Measurements from ENCODE around the gene CRYBG2. TPM values are rescaled to one million over a fixed set of nuclear protein-coding genes. Genes with fewer than 3 reads are reported as not detected.

Gene CRYBG2
- total and polyA plus RNA-seq, 2 of the 8 experiments (the other 6 are each of a cell fraction or from before 2014, with no cell fraction given), result 14.2 to 17.0 TPM

DNA sequence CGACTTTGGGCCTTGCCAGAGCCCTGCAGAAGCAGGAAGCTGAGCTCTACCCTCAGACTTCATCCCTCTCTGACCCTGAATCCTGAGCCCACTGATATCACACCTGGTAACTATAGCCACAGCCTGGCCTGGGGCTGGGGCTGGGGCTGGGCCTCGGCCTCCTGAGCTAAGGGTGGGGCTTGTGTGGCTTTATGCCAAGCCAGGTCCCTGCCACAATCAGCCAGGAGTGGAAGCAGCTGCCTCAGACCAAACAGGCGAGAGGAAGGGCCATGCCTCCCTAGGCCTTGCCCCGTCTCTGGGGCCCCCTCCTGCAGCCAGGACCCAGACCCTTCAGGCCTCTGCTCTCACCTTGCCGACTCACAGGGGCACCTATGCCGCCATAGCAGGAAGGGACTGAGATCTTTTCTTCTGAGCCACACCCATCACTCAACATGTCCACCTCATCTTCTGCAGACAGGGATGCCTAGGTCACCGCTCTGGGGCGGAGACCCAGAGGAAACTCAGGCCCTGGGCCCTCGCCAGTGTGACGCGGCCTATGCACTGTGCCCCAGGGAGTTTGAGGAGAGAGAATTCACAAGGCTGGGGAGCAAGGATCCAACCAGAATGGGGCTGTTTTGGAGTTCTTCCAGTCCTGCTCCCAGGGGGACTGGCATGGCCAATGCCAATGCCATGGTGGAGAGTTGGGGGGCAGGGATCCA is 53.2 kb downstream of the CRYBG2 start (continued):
- TF ChIP-seq, protein P1, sequence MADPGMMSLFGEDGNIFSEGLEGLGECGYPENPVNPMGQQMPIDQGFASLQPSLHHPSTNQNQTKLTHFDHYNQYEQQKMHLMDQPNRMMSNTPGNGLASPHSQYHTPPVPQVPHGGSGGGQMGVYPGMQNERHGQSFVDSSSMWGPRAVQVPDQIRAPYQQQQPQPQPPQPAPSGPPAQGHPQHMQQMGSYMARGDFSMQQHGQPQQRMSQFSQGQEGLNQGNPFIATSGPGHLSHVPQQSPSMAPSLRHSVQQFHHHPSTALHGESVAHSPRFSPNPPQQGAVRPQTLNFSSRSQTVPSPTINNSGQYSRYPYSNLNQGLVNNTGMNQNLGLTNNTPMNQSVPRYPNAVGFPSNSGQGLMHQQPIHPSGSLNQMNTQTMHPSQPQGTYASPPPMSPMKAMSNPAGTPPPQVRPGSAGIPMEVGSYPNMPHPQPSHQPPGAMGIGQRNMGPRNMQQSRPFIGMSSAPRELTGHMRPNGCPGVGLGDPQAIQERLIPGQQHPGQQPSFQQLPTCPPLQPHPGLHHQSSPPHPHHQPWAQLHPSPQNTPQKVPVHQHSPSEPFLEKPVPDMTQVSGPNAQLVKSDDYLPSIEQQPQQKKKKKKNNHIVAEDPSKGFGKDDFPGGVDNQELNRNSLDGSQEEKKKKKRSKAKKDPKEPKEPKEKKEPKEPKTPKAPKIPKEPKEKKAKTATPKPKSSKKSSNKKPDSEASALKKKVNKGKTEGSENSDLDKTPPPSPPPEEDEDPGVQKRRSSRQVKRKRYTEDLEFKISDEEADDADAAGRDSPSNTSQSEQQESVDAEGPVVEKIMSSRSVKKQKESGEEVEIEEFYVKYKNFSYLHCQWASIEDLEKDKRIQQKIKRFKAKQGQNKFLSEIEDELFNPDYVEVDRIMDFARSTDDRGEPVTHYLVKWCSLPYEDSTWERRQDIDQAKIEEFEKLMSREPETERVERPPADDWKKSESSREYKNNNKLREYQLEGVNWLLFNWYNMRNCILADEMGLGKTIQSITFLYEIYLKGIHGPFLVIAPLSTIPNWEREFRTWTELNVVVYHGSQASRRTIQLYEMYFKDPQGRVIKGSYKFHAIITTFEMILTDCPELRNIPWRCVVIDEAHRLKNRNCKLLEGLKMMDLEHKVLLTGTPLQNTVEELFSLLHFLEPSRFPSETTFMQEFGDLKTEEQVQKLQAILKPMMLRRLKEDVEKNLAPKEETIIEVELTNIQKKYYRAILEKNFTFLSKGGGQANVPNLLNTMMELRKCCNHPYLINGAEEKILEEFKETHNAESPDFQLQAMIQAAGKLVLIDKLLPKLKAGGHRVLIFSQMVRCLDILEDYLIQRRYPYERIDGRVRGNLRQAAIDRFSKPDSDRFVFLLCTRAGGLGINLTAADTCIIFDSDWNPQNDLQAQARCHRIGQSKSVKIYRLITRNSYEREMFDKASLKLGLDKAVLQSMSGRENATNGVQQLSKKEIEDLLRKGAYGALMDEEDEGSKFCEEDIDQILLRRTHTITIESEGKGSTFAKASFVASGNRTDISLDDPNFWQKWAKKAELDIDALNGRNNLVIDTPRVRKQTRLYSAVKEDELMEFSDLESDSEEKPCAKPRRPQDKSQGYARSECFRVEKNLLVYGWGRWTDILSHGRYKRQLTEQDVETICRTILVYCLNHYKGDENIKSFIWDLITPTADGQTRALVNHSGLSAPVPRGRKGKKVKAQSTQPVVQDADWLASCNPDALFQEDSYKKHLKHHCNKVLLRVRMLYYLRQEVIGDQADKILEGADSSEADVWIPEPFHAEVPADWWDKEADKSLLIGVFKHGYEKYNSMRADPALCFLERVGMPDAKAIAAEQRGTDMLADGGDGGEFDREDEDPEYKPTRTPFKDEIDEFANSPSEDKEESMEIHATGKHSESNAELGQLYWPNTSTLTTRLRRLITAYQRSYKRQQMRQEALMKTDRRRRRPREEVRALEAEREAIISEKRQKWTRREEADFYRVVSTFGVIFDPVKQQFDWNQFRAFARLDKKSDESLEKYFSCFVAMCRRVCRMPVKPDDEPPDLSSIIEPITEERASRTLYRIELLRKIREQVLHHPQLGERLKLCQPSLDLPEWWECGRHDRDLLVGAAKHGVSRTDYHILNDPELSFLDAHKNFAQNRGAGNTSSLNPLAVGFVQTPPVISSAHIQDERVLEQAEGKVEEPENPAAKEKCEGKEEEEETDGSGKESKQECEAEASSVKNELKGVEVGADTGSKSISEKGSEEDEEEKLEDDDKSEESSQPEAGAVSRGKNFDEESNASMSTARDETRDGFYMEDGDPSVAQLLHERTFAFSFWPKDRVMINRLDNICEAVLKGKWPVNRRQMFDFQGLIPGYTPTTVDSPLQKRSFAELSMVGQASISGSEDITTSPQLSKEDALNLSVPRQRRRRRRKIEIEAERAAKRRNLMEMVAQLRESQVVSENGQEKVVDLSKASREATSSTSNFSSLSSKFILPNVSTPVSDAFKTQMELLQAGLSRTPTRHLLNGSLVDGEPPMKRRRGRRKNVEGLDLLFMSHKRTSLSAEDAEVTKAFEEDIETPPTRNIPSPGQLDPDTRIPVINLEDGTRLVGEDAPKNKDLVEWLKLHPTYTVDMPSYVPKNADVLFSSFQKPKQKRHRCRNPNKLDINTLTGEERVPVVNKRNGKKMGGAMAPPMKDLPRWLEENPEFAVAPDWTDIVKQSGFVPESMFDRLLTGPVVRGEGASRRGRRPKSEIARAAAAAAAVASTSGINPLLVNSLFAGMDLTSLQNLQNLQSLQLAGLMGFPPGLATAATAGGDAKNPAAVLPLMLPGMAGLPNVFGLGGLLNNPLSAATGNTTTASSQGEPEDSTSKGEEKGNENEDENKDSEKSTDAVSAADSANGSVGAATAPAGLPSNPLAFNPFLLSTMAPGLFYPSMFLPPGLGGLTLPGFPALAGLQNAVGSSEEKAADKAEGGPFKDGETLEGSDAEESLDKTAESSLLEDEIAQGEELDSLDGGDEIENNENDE (IDR thresholded peaks at IDR 0.05; ENCODE audit: insufficient replicate concordance, low read length), result no peak
- TF ChIP-seq EZH2 (IDR thresholded peaks at IDR 0.05; ENCODE audit: low read depth, low read length, severe bottlenecking) (no peak), CHD2 (IDR thresholded peaks at IDR 0.05; ENCODE audit: low read length) (no peak), TAF1 (IDR thresholded peaks at IDR 0.05; ENCODE audit: low read depth, low read length) (no peak), PHF8 (conservative IDR thresholded peaks at IDR 0.05; ENCODE audit: low read depth, low read length) (no peak), CBX8 (IDR thresholded peaks at IDR 0.05; ENCODE audit: borderline replicate concordance, low read depth, low read length) (no peak), TEAD4 (IDR thresholded peaks at IDR 0.05; ENCODE audit: low read depth, low read length) (no peak), BRCA1 (IDR thresholded peaks at IDR 0.05; ENCODE audit: low read depth, low read length) (no peak)
- TF ChIP-seq, protein P2, sequence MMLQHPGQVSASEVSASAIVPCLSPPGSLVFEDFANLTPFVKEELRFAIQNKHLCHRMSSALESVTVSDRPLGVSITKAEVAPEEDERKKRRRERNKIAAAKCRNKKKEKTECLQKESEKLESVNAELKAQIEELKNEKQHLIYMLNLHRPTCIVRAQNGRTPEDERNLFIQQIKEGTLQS (IDR thresholded peaks at IDR 0.05; ENCODE audit: insufficient read depth, low read depth, low read length), result no peak
- TF ChIP-seq, protein P3, sequence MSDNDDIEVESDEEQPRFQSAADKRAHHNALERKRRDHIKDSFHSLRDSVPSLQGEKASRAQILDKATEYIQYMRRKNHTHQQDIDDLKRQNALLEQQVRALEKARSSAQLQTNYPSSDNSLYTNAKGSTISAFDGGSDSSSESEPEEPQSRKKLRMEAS (IDR thresholded peaks at IDR 0.05), result no peak
